MM.1S (cell line): ENCODE results near the gene DIP2C.

ENCODE experiments used
- DNase-seq: peaks from one replicate; pipeline ENCODE4 v3.0.0-alpha.2; 2015
- H2AFZ ChIP-seq: fragments of 300-600 bp; sonication (generic); 2 replicates; pipeline ENCODE4 v1.6.0; 2016; ENCODE audit warnings: antibody characterized with exemption, low read length
- H3F3A ChIP-seq: fragments of 300-600 bp; sonication (generic); 2 replicates; pipeline ENCODE4 v1.6.1; 2016; ENCODE audit warnings: mild to moderate bottlenecking, antibody characterized with exemption, low read length, moderate library complexity, mixed read lengths; ENCODE audit not compliant: insufficient read depth
- H3K27ac ChIP-seq: fragments of 300-600 bp; sonication (generic); 2 replicates; pipeline ENCODE4 v1.5.1; 2016; ENCODE audit warnings: mild to moderate bottlenecking, low read length
- H3K27me3 ChIP-seq: fragments of 300-600 bp; sonication (generic); replicated peaks from 2 replicates; pipeline ENCODE4 v1.6.0; 2016; ENCODE audit warnings: low read length; ENCODE audit not compliant: insufficient read depth
- H3K36me3 ChIP-seq: fragments of 300-600 bp; sonication (generic); replicated peaks from 2 replicates; pipeline ENCODE4 v1.6.1; 2016; ENCODE audit warnings: mild to moderate bottlenecking, low read length, mixed read lengths; ENCODE audit not compliant: insufficient read depth
- H3K4me1 ChIP-seq: fragments of 300-600 bp; sonication (generic); 2 replicates; pipeline ENCODE4 v1.6.1; 2016; ENCODE audit warnings: low read length, mixed read lengths
- H3K4me2 ChIP-seq: fragments of 300-600 bp; sonication (generic); 2 replicates; pipeline ENCODE4 v1.6.0; 2016; ENCODE audit warnings: low read depth, low read length
- H3K4me3 ChIP-seq: fragments of 300-600 bp; sonication (generic); 2 replicates; pipeline ENCODE4 v1.5.1; 2016; ENCODE audit warnings: low read length, mixed read lengths
- H3K79me2 ChIP-seq: fragments of 300-600 bp; sonication (generic); 2 replicates; pipeline ENCODE4 v1.6.1; 2016; ENCODE audit warnings: mixed run types, low read length, mixed read lengths
- H3K9ac ChIP-seq: fragments of 300-600 bp; sonication (generic); 2 replicates; pipeline ENCODE4 v1.6.1; 2016; ENCODE audit warnings: low read length, mixed read lengths
- H3K9me2 ChIP-seq: fragments of 300-600 bp; sonication (generic); replicated peaks from 2 replicates; pipeline ENCODE4 v1.6.1; 2016; ENCODE audit warnings: mild to moderate bottlenecking, low read length, mixed read lengths; ENCODE audit not compliant: insufficient read depth
- H3K9me3 ChIP-seq: fragments of 300-600 bp; sonication (generic); replicated peaks from 2 replicates; pipeline ENCODE4 v1.6.1; 2016; ENCODE audit warnings: mild to moderate bottlenecking, low read length, mixed read lengths; ENCODE audit not compliant: insufficient read depth
- H4K20me1 ChIP-seq: fragments of 300-600 bp; sonication (generic); 2 replicates; pipeline ENCODE4 v1.6.1; 2016; ENCODE audit warnings: mild to moderate bottlenecking, low read length, moderate library complexity, mixed read lengths; ENCODE audit not compliant: insufficient read depth
- EZH2 ChIP-seq: fragments of 300-600 bp; sonication (generic); optimal IDR thresholded peaks from 2 replicates; pipeline ENCODE3; 2017; ENCODE audit warnings: low read depth, mild to moderate bottlenecking, antibody characterized with exemption, low read length, mixed read lengths
- EZH2phosphoT487 ChIP-seq: fragments of 300-600 bp; sonication (generic); IDR thresholded peaks from 2 replicates; pipeline ENCODE4 v1.6.1; 2018; ENCODE audit warnings: antibody characterized with exemption, low read length
- TF ChIP-seq, protein P1 (sequence below): fragments of 300-600 bp; sonication (generic); IDR thresholded peaks from 2 replicates; pipeline ENCODE4 v1.5.1; 2016; ENCODE audit warnings: antibody characterized with exemption, low read length, mixed read lengths

DIP2C gene

DNA sequence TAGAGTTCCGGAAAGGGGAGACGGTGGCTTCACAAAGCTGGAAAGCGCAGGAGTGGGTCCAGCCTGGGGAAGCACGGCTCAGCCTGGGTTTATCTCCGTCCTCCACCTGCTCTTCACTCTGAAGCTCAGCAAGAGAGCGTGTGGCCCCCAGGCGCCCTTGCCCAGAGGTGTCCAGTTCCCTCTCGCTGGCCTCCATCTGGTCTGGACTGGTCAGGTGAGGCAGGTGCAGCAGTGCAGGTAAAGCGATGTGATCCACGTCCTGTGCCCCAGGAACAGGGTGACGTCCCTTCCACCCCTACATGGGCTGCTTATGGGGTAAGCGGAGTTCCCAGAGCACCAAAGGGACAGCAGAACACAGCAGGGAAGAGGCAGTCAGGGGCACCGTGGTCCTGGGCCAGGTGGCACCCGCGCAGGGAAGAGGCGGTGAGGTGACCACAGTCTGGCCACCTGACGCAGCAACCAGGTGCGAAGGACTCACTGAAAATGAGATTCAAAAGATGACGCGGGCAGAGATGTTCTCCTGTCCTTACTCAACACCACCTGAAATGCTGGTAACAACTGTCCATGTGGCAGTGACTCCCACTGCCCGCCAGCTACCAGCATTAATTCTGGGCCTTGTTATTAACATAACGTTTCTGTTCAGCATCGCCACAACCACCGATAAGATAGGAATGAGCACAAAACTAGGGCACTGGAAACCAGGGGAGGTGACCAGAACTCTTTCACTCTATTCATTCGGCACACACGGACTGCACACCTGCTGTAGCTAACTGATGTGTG, 33.0 kb upstream of the DIP2C start:
- Histone ChIP-seq H2AFZ (no peak overlapping the region), H3K9ac (no peak overlapping the region), H3K27me3 (no peaks in the 10 kb centered on the region; the same call in 1 of the 2 replicates), H4K20me1 (no peaks in the 10 kb centered on the region), H3K4me2 (no peak overlapping the region), H3K9me3 (no peaks in the 10 kb centered on the region), H3K4me1 (no peaks in the 10 kb centered on the region), H3K27ac (no peak overlapping the region), H3K9me2 (no peaks in the 10 kb centered on the region), H3F3A (no peaks in the 10 kb centered on the region), H3K36me3 (no peaks in the 10 kb centered on the region), H3K4me3 (no peak overlapping the region), H3K79me2 (no peaks in the 10 kb centered on the region)
- TF ChIP-seq EZH2 (no peak), EZH2phosphoT487 (no peak)
- TF ChIP-seq, protein P1, sequence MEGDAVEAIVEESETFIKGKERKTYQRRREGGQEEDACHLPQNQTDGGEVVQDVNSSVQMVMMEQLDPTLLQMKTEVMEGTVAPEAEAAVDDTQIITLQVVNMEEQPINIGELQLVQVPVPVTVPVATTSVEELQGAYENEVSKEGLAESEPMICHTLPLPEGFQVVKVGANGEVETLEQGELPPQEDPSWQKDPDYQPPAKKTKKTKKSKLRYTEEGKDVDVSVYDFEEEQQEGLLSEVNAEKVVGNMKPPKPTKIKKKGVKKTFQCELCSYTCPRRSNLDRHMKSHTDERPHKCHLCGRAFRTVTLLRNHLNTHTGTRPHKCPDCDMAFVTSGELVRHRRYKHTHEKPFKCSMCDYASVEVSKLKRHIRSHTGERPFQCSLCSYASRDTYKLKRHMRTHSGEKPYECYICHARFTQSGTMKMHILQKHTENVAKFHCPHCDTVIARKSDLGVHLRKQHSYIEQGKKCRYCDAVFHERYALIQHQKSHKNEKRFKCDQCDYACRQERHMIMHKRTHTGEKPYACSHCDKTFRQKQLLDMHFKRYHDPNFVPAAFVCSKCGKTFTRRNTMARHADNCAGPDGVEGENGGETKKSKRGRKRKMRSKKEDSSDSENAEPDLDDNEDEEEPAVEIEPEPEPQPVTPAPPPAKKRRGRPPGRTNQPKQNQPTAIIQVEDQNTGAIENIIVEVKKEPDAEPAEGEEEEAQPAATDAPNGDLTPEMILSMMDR: no peak
- DNase-seq: no peak

DNA sequence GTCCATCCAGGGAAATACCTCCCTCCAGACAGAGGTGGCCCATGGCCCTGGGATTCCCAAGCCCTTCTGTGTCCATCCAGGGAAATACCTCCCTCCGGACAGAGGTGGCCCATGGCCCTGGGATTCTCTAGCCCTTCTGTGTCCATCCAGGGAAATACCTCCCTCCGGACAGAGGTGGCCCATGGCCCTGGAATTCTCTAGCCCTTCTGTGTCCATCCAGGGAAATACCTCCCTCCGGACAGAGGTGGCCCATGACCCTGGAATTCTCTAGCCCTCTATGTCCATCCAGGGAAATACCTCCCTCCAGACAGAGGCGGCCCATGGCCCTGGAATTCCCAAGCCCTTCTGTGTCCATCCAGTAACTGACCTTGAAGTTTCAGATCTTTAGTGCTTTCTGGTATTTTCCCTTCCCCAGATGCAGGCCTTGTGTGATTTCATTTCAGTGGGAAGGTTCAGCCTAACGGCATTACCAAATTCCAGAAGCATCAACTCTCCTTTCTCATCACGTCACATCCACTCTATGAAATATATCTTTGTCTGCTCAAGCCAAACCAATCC, 28.8 kb upstream of the DIP2C start:
- Histone ChIP-seq H3K27ac (no peak overlapping the region), H4K20me1 (no peaks in the 10 kb centered on the region), H3K9ac (no peak overlapping the region), H3K79me2 (no peaks in the 10 kb centered on the region), H3K9me3 (no peaks in the 10 kb centered on the region), H3K4me1 (no peaks in the 10 kb centered on the region), H3K4me3 (no peak overlapping the region), H3K36me3 (no peaks in the 10 kb centered on the region), H3K9me2 (no peaks in the 10 kb centered on the region), H2AFZ (no peak overlapping the region), H3K27me3 (no peaks in the 10 kb centered on the region; the same call in 1 of the 2 replicates), H3K4me2 (no peak overlapping the region), H3F3A (no peaks in the 10 kb centered on the region)
- TF ChIP-seq EZH2phosphoT487 (no peak), EZH2 (no peak)
- TF ChIP-seq, protein P1: no peak
- no peak for DNase-seq

DNA sequence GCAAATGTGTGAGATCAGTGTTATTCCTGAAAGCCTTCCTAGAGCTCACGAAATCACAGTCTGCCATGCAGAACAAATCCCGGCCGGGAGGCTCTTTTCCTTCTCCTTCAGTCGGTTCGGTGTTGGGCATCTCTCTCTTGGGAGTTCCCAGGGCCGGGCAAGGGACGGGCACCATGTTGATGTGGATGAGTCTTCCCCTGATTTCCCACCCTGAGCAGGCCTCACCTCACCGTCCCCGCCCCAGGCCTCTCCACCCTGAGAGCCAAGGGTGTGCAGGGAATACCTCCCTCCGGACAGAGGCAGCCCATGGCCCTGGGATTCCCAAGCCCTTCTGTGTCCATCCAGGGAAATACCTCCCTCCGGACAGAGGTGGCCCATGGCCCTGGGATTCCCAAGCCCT, 28.0 kb upstream of the DIP2C start:
- H3F3A ChIP-seq: no peaks in the 10 kb centered on the region
- H3K9ac ChIP-seq: no peak overlapping the region
- H2AFZ ChIP-seq: no peak overlapping the region
- no peaks in the 10 kb centered on the region for H3K36me3 ChIP-seq
- no peaks in the 10 kb centered on the region for H3K79me2 ChIP-seq
- H3K4me2 ChIP-seq: no peak overlapping the region
- no peak for TF ChIP-seq EZH2
- TF ChIP-seq, protein P1: no peak
- no peak for TF ChIP-seq EZH2phosphoT487
- H4K20me1 ChIP-seq: no peaks in the 10 kb centered on the region
- H3K27ac ChIP-seq: no peak overlapping the region
- H3K9me3 ChIP-seq: no peaks in the 10 kb centered on the region
- no peaks in the 10 kb centered on the region for H3K9me2 ChIP-seq
- no peak for DNase-seq
- no peaks in the 10 kb centered on the region; the same call in 1 of the 2 replicates for H3K27me3 ChIP-seq
- no peak overlapping the region for H3K4me3 ChIP-seq
- H3K4me1 ChIP-seq: no peaks in the 10 kb centered on the region
